HepG2 (cell line): Measurements from ENCODE around the gene MCAT. TPM values are rescaled to one million over a fixed set of nuclear protein-coding genes. Genes with fewer than 3 reads are reported as not detected.

ENCODE experiments used
- BCL6 ChIP-seq: IDR thresholded peaks from 2 replicates; pipeline ENCODE4 v1.6.1; 2016; ENCODE audit warnings: missing genetic modification reagents, missing compliant biosample characterization
- CREB1 ChIP-seq, 2 experiments: fragments of 450-650 bp in 1 of 2; IDR thresholded peaks; 2 replicates each; pipeline ENCODE4 v1.6.1; 2016 to 2017; ENCODE audit warnings: control low read depth in 1 of 2, mild to moderate bottlenecking in 1 of 2, missing compliant biosample characterization in 1 of 2, missing genetic modification characterization in 1 of 2
- IKZF1 ChIP-seq: fragments of 450-650 bp; IDR thresholded peaks from 2 replicates; pipeline ENCODE4 v1.7.1; 2016
- KMT2B ChIP-seq: IDR thresholded peaks from 2 replicates; pipeline ENCODE4 v1.6.1; 2016; ENCODE audit warnings: missing genetic modification reagents, missing compliant biosample characterization
- NONO ChIP-seq, 2 experiments: fragments of 450-650 bp in 1 of 2; sonication (generic) in 1 of 2; formaldehyde crosslinking in 1 of 2; IDR thresholded peaks in 1 of 2; conservative IDR thresholded peaks in 1 of 2; 2 replicates each; pipeline versions ENCODE4 v1.6.1 to v1.8.0; 2017 to 2022; ENCODE audit warnings: mild to moderate bottlenecking in 1 of 2, missing genetic modification reagents in 1 of 2, moderate library complexity in 1 of 2
- NRL ChIP-seq: sonication (generic); formaldehyde crosslinking; IDR thresholded peaks from 2 replicates; pipeline ENCODE4 v1.5.0; 2020; ENCODE audit warnings: missing genetic modification reagents, mild to moderate bottlenecking, moderate library complexity, borderline replicate concordance
- RERE ChIP-seq: IDR thresholded peaks from 2 replicates; pipeline ENCODE4 v1.6.1; 2016; ENCODE audit warnings: low read depth, missing genetic modification reagents, missing compliant biosample characterization
- TMF1 ChIP-seq: sonication (generic); formaldehyde crosslinking; IDR thresholded peaks from 2 replicates; pipeline ENCODE4 v1.8.1; 2022; ENCODE audit warnings: low read depth, missing genetic modification reagents
- ZBTB33 ChIP-seq: sonication (generic); formaldehyde crosslinking; IDR thresholded peaks from 2 replicates; pipeline ENCODE4 v1.4.0; 2020; ENCODE audit warnings: missing genetic modification reagents
- ZNF431 ChIP-seq: sonication (generic); formaldehyde crosslinking; IDR thresholded peaks from 2 replicates; pipeline ENCODE4 v1.9.0; 2022; ENCODE audit warnings: missing genetic modification reagents, low read depth, mild to moderate bottlenecking, borderline replicate concordance
- ZNF687 ChIP-seq: sonication (generic); formaldehyde crosslinking; IDR thresholded peaks from 2 replicates; pipeline ENCODE4 v1.5.1; 2020; ENCODE audit warnings: mild to moderate bottlenecking, missing genetic modification reagents, moderate library complexity
- ZSCAN29 ChIP-seq: sonication (generic); formaldehyde crosslinking; conservative IDR thresholded peaks from 2 replicates; pipeline ENCODE4 v1.4.0; 2020; ENCODE audit warnings: mild to moderate bottlenecking, missing genetic modification reagents
- polyA plus RNA-seq, 8 experiments: library from polyadenylated mRNA; depleted of rRNA in 3 of 8; stranded (reverse) in 7 of 8; unstranded in 1 of 8; fragments of >200 nt; fragmentation: Illumina TruSeq in 4 of 8; extraction: Trizol in 4 of 8; gene quantifications; 2 replicates each; pipeline versions ENCODE4 v1.2.1 to v1.2.3, GENCODE V29; 2011 to 2016; ENCODE audit warnings: low read depth in 4 of 8, missing spikeins in 1 of 8, mixed read lengths in 1 of 8; ENCODE audit not compliant: insufficient read depth in 1 of 8
- total RNA-seq, 5 experiments: library from RNA; depleted of rRNA; stranded (reverse); fragments of >200 nt; fragmentation: Illumina TruSeq; extraction: Trizol; gene quantifications; 2 replicates each; pipeline ENCODE4 v1.2.3, GENCODE V29; 2016; ENCODE audit warnings: low read depth in 1 of 5
- TF ChIP-seq, protein P1 (sequence below): sonication (generic); formaldehyde crosslinking; IDR thresholded peaks from 2 replicates; pipeline ENCODE4 v1.4.0; 2020; ENCODE audit warnings: mild to moderate bottlenecking, missing genetic modification reagents

The MCAT gene
- total and polyA plus RNA-seq, 2 of the 13 experiments (the other 11 are each of a cell fraction or from before 2014, with no cell fraction given) = 9.3 to 16.7 TPM

DNA sequence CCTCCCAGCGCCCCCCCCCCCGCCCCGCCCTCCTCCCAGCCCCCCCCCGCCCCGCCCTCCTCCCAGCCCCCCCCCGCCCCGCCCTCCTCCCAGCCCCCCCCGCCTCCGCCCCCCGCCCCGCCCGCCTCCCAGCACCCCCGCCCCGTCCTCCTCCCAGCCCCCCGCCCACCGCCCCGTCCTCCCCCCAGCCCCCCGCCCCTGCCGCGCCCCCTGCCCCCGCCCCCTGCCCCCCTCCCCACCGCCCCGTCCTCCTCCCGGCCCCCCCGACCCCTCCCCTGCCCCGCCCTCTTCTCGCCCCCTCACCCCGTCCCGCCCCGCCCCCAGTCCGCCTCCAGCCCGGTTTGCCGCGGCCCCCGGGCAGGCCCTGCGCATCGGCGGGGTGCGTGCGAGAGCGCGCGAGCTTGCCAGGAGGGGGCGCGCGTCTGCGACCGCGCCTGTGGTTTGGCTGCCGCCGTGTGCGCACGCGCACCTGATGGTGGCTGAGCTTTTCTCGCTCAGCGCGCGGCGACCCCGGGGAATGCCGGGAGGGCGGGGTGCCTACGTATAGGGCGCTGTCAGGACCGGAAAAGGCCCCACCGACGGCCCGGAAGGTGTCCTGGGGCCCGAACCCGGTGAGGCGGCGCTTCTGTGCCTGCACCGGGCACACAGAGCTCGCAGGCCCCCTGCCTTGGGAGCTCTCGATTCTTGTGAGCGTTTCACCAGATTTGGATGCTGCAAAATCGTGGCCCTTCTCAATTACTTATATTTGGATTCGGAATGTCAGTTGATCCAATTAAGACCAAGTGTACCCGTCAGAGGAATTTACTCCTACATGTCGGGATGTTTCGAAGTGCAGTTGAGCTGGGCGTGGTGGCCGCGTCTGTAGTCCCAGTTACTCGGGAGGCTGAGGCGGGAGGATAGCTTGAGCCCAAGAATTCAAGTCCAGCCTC, 44.2 kb upstream of the MCAT start (continued):
- TF ChIP-seq, protein P1, sequence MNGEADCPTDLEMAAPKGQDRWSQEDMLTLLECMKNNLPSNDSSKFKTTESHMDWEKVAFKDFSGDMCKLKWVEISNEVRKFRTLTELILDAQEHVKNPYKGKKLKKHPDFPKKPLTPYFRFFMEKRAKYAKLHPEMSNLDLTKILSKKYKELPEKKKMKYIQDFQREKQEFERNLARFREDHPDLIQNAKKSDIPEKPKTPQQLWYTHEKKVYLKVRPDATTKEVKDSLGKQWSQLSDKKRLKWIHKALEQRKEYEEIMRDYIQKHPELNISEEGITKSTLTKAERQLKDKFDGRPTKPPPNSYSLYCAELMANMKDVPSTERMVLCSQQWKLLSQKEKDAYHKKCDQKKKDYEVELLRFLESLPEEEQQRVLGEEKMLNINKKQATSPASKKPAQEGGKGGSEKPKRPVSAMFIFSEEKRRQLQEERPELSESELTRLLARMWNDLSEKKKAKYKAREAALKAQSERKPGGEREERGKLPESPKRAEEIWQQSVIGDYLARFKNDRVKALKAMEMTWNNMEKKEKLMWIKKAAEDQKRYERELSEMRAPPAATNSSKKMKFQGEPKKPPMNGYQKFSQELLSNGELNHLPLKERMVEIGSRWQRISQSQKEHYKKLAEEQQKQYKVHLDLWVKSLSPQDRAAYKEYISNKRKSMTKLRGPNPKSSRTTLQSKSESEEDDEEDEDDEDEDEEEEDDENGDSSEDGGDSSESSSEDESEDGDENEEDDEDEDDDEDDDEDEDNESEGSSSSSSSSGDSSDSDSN (CRISPR knock-in tag) = peak; percentile 87
- no peak for TF ChIP-seq ZBTB33 (CRISPR knock-in tag)
- no peak for TF ChIP-seq ZSCAN29 (CRISPR knock-in tag)
- peak; percentile 93 for TF ChIP-seq ZNF687 (CRISPR knock-in tag)
- no peak for TF ChIP-seq TMF1
- TF ChIP-seq IKZF1 = no peak
- no peak for TF ChIP-seq ZNF431 (CRISPR knock-in tag)
- TF ChIP-seq BCL6 (CRISPR knock-in tag) = no peak
- no peak for TF ChIP-seq NONO (IDR thresholded peaks at IDR 0.05)
- TF ChIP-seq NONO (CRISPR knock-in tag; conservative IDR thresholded peaks at IDR 0.05) = peak; percentile 93
- TF ChIP-seq NRL (CRISPR knock-in tag) = peak; percentile 55; the same call in 1 of the 2 replicates
- TF ChIP-seq CREB1 (IDR thresholded peaks at IDR 0.05) = peak; percentile 69
- TF ChIP-seq CREB1 (CRISPR knock-in tag; IDR thresholded peaks at IDR 0.05) = no peak; the same call in none of the 2 replicates
- TF ChIP-seq KMT2B (CRISPR knock-in tag) = peak; percentile 79
- no peak for TF ChIP-seq RERE
